ENCODE results near the gene UFC1.

DNA sequence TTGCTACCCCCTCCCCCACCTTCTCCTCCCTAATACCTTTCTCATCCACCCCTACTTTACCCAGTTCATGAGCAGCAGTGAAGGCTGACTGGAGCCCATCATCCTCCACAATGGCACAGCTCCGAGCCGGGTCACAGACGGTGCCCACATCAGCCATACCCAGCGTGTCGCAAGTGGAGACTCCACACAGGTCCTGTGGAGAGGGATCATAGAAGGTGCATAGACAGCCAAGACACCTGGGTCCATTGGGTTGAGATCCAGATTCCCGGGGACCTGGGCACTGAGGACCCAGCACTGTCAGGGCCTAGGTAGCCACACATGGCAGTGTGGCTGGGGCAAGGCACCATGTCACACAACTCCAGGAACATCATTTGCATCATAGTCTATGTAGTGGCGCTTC is 42.3 kb downstream of the UFC1 start:
- TF ChIP-seq CTCF (IDR thresholded peaks at IDR 0.05) (no peak), POLR2A (IDR thresholded peaks at IDR 0.05) (no peak)

Data from tibial nerve (tissue), 3 donors.